H1 (cell line): ENCODE results near the gene TTI1. TPM values are rescaled to one million over a fixed set of nuclear protein-coding genes. Genes with fewer than 3 reads are reported as not detected.
A peak's percentile ranks its signal among the peaks of the same experiment; 100 is the strongest.

Experiments
- CTCF ChIA-PET: fragments of 300-600 bp; sonication (Branson Sonifier 250); formaldehyde crosslinking; loops from one replicate; lab custom pipeline; 2021; ENCODE audit not compliant: partially characterized antibody; lab: Charles Lee
- POLR2A ChIA-PET: fragments of 300-600 bp; sonication (Branson Sonifier 250); formaldehyde crosslinking; loops from one replicate; lab custom pipeline; 2021; ENCODE audit warnings: inconsistent platforms; ENCODE audit not compliant: partially characterized antibody; lab: Charles Lee
- DNase-seq, 2 experiments: peaks; one replicate each; pipeline versions ENCODE4 v3.0.0 to v3.0.0-alpha.2; 2010 to 2022; ENCODE audit warnings: low spot score in 2 of 2, low read depth in 1 of 2, mixed read lengths in 1 of 2
- FAIRE-seq: peaks from 2 replicates; lab custom pipeline; 2011; peaks lifted over from hg19 to GRCh38; lab: Jason Lieb, UNC
- H2AFZ ChIP-seq: 2 replicates; pipeline ENCODE4 v1.8.1; 2012; ENCODE audit warnings: low read length, inconsistent platforms
- H2AK5ac ChIP-seq: 2 replicates; pipeline ENCODE4 v1.6.1; 2013; ENCODE audit warnings: low read depth, low read length
- H2BK120ac ChIP-seq: replicated peaks from 2 replicates; pipeline ENCODE3; 2013; ENCODE audit warnings: low read depth, low read length, inconsistent platforms
- H2BK12ac ChIP-seq: 2 replicates; pipeline ENCODE4 v1.6.1; 2013; ENCODE audit warnings: low read depth, low read length
- H2BK15ac ChIP-seq: 2 replicates; pipeline ENCODE4 v1.6.1; 2013; ENCODE audit warnings: low read length
- H2BK20ac ChIP-seq: 2 replicates; pipeline ENCODE4 v1.6.1; 2013; ENCODE audit warnings: low read length
- H2BK5ac ChIP-seq: 2 replicates; pipeline ENCODE4 v1.6.1; 2013; ENCODE audit warnings: low read depth, low read length
- H3K14ac ChIP-seq: 2 replicates; pipeline ENCODE4 v1.6.1; 2013; ENCODE audit warnings: inconsistent platforms; ENCODE audit not compliant: insufficient read length
- H3K18ac ChIP-seq: 2 replicates; pipeline ENCODE4 v1.6.1; 2013; ENCODE audit warnings: low read length; ENCODE audit errors: extremely low read depth
- H3K23ac ChIP-seq: 2 replicates; pipeline ENCODE4 v1.6.1; 2013; ENCODE audit warnings: inconsistent platforms; ENCODE audit not compliant: insufficient read length
- H3K23me2 ChIP-seq: 2 replicates; pipeline ENCODE4 v1.6.1; 2013; ENCODE audit warnings: low read depth, low read length
- H3K27ac ChIP-seq: 2 replicates; pipeline ENCODE4 v1.6.1; 2011; ENCODE audit warnings: low read depth, low read length, inconsistent platforms
- H3K27me3 ChIP-seq, 4 experiments: replicated peaks in 1 of 4; 1 replicate in 1 of 4; 2 replicates in 3 of 4; pipeline versions ENCODE4 v1.6.1 to v1.8.1; 2011 to 2013; ENCODE audit warnings: low read length in 3 of 4, mild to moderate bottlenecking in 3 of 4, inconsistent platforms in 2 of 4, mixed read lengths in 2 of 4, moderate library complexity in 1 of 4; ENCODE audit not compliant: control insufficient read depth in 3 of 4, insufficient read depth in 3 of 4; ENCODE audit errors: extremely low read depth in 1 of 4
- H3K36me3 ChIP-seq, 4 experiments: 2 replicates each; pipeline versions ENCODE4 v1.6.1 to v1.8.1; 2011 to 2013; ENCODE audit warnings: mild to moderate bottlenecking in 4 of 4, low read length in 3 of 4, moderate library complexity in 2 of 4, control low read depth in 1 of 4, inconsistent platforms in 1 of 4; ENCODE audit not compliant: insufficient read depth in 4 of 4, control insufficient read depth in 2 of 4
- H3K4ac ChIP-seq: replicated peaks from 2 replicates; pipeline ENCODE3; 2013; ENCODE audit warnings: low read length, low read depth, mixed read lengths, inconsistent platforms; ENCODE audit not compliant: insufficient read length
- H3K4me1 ChIP-seq, 4 experiments: replicated peaks in 1 of 4; 1 replicate in 1 of 4; 2 replicates in 3 of 4; pipeline versions ENCODE4 v1.6.1 to v1.8.1; 2011 to 2013; ENCODE audit warnings: low read length in 3 of 4, inconsistent platforms in 2 of 4, mixed read lengths in 1 of 4; ENCODE audit not compliant: insufficient read depth in 4 of 4, control insufficient read depth in 3 of 4
- H3K4me2 ChIP-seq, 2 experiments: 2 replicates each; pipeline versions ENCODE4 v1.6.1 to v1.8.1; 2011 to 2013; ENCODE audit warnings: low read depth in 2 of 2, low read length in 2 of 2, control low read depth in 1 of 2, inconsistent platforms in 1 of 2, mild to moderate bottlenecking in 1 of 2; ENCODE audit not compliant: insufficient read depth in 1 of 2
- H3K4me3 ChIP-seq, 4 experiments: fragments of 200-600, 300-600 bp in 1 of 4; sonication (generic), shearing (Covaris generic), sonication (Bioruptor Twin) in 1 of 4; 2 replicates each; pipeline versions ENCODE4 v1.5.1 to v1.8.1; 2011 to 2016; ENCODE audit warnings: low read length in 4 of 4, low read depth in 3 of 4, control low read depth in 2 of 4, inconsistent platforms in 2 of 4, mild to moderate bottlenecking in 2 of 4, mixed read lengths in 1 of 4, moderate library complexity in 1 of 4; ENCODE audit not compliant: insufficient read depth in 2 of 4; ENCODE audit errors: extremely low read depth in 1 of 4
- H3K56ac ChIP-seq: replicated peaks from 2 replicates; pipeline ENCODE3; 2013; ENCODE audit warnings: low read depth, mild to moderate bottlenecking, mixed read lengths, low read length, inconsistent platforms; ENCODE audit not compliant: insufficient read length
- H3K79me1 ChIP-seq: 2 replicates; pipeline ENCODE4 v1.6.1; 2013; ENCODE audit warnings: low read depth, low read length, control low read depth
- H3K79me2 ChIP-seq, 2 experiments: 2 replicates each; pipeline versions ENCODE4 v1.6.1 to v1.8.1; 2012 to 2013; ENCODE audit warnings: low read length in 2 of 2, mild to moderate bottlenecking in 2 of 2, inconsistent platforms in 1 of 2; ENCODE audit not compliant: insufficient read depth in 2 of 2, control insufficient read depth in 1 of 2
- H3K9ac ChIP-seq, 4 experiments: replicated peaks in 1 of 4; 1 replicate in 1 of 4; 2 replicates in 3 of 4; pipeline versions ENCODE4 v1.6.1 to v1.8.1; 2011 to 2013; ENCODE audit warnings: low read depth in 3 of 4, low read length in 3 of 4, control low read depth in 2 of 4, mild to moderate bottlenecking in 2 of 4, moderate library complexity in 2 of 4, inconsistent platforms in 1 of 4; ENCODE audit errors: extremely low read depth in 1 of 4
- H3K9me3 ChIP-seq, 2 experiments: 2 replicates each; pipeline versions ENCODE4 v1.6.1 to v1.8.1; 2012 to 2013; ENCODE audit warnings: mild to moderate bottlenecking in 2 of 2, moderate library complexity in 2 of 2, control low read depth in 1 of 2, inconsistent platforms in 1 of 2, low read depth in 1 of 2, low read length in 1 of 2, mixed read lengths in 1 of 2; ENCODE audit not compliant: insufficient read depth in 2 of 2
- H4K20me1 ChIP-seq, 2 experiments: replicated peaks in 1 of 2; 2 replicates each; pipeline versions ENCODE3 to v1.8.1; 2011 to 2013; ENCODE audit warnings: inconsistent platforms in 2 of 2, low read length in 2 of 2, mild to moderate bottlenecking in 1 of 2; ENCODE audit not compliant: insufficient read depth in 2 of 2, control insufficient read depth in 1 of 2
- H4K5ac ChIP-seq: 2 replicates; pipeline ENCODE4 v1.6.1; 2013; ENCODE audit warnings: low read length, low read depth, mixed read lengths, inconsistent platforms; ENCODE audit not compliant: insufficient read length
- H4K8ac ChIP-seq: 2 replicates; pipeline ENCODE4 v1.8.0; 2013; ENCODE audit warnings: mild to moderate bottlenecking, moderate library complexity, low read length, inconsistent platforms; ENCODE audit not compliant: insufficient read depth; ENCODE audit errors: extremely low read depth
- H4K91ac ChIP-seq: replicated peaks from 2 replicates; pipeline ENCODE3; 2013; ENCODE audit warnings: low read length, mixed read lengths, inconsistent platforms; ENCODE audit not compliant: insufficient read length
- GTF2F1 ChIP-seq: IDR thresholded peaks from 2 replicates; pipeline ENCODE4 v1.6.1; 2012; ENCODE audit warnings: low read depth, low read length, improper control_type of control experiment, borderline replicate concordance
- MAX ChIP-seq: IDR thresholded peaks from 2 replicates; pipeline ENCODE4 v1.6.1; 2012; ENCODE audit warnings: inconsistent platforms
- POLR2A ChIP-seq, 2 experiments: IDR thresholded peaks; 1 replicate in 1 of 2; 2 replicates in 1 of 2; pipeline ENCODE4 v1.6.1; 2011; ENCODE audit warnings: low read depth in 2 of 2, low read length in 2 of 2, mild to moderate bottlenecking in 2 of 2; ENCODE audit errors: control extremely low read depth in 1 of 2
- SIN3A ChIP-seq, 2 experiments: IDR thresholded peaks in 1 of 2; conservative IDR thresholded peaks in 1 of 2; 2 replicates each; pipeline ENCODE4 v1.6.1; 2011 to 2012; ENCODE audit warnings: low read length in 2 of 2, improper control_type of control experiment in 1 of 2, low read depth in 1 of 2, mild to moderate bottlenecking in 1 of 2
- SP1 ChIP-seq: IDR thresholded peaks from 2 replicates; pipeline ENCODE4 v1.6.1; 2011; ENCODE audit warnings: low read depth, low read length
- USF2 ChIP-seq: IDR thresholded peaks from 2 replicates; pipeline ENCODE4 v1.6.1; 2011; ENCODE audit warnings: low read length, improper control_type of control experiment
- WGBS, 2 experiments: shearing (Covaris generic) in 1 of 2; methylation state at CpG; one replicate each; pipeline versions ENCODE4 v1.1.6 to v1.1.7; 2013 to 2015; ENCODE audit warnings: low lambda C conversion rate in 2 of 2, mixed read lengths in 2 of 2, inconsistent platforms in 1 of 2, low coverage in 1 of 2, missing lambda C conversion rate in 1 of 2; ENCODE audit not compliant: insufficient replicate concordance in 2 of 2, insufficient coverage in 1 of 2, insufficient read length in 1 of 2; ENCODE audit errors: extremely low coverage in 1 of 2, missing lambda C conversion rate in 1 of 2; 5-methylcytosine and 5-hydroxymethylcytosine counted together
- long read RNA-seq, 2 experiments: library from RNA in 1 of 2; library from capped mRNA in 1 of 2; stranded (forward); transcript quantifications; one replicate each; pipeline ENCODE4 v2.0.0, GENCODE V29; 2021; ENCODE audit warnings: inconsistent platforms in 1 of 2
- polyA minus RNA-seq, 3 experiments: library from RNA; depleted of rRNA, polyadenylated mRNA; stranded (reverse); fragments of >200 nt; gene quantifications; 1 replicate in 2 of 3; 2 replicates in 1 of 3; pipeline ENCODE4 v1.2.3, GENCODE V29; 2011
- polyA plus RNA-seq, 7 experiments: library from polyadenylated mRNA; depleted of rRNA in 3 of 7; stranded (reverse) in 5 of 7; unstranded in 2 of 7; fragments of >200 nt in 5 of 7; fragments of 200-250 nt in 2 of 7; gene quantifications; 1 replicate in 5 of 7; 2 replicates in 1 of 7; 4 replicates in 1 of 7; pipeline versions ENCODE4 v1.2.1 to v1.2.3, GENCODE V29; 2011 to 2013; ENCODE audit warnings: missing spikeins in 2 of 7, mixed read lengths in 2 of 7
- total RNA-seq: library from RNA; stranded (reverse); fragmentation: NEBNext Ultra II Directional; extraction: Animal tissue kit (Norgen Biotek cat#: 25700); gene quantifications from 2 replicates; pipeline ENCODE4 v1.2.1, GENCODE V29; 2021

The TTI1 gene
- total RNA-seq (47.0 TPM in 2 replicates), polyA plus RNA-seq (2011; rRNA removed) (34.1 and 38.7 TPM in 2 replicates), polyA minus RNA-seq (2011; rRNA and poly(A)+ RNA removed) (107 and 112 TPM in 2 replicates)
- 36.0 TPM for polyA plus RNA-seq (2011; cell fraction: cytosol; rRNA removed)
- 46.9 TPM for polyA plus RNA-seq (2011; cell fraction: nucleus; rRNA removed)
- 38.2 to 42.6 TPM (median 41.6 TPM) in 4 replicates for polyA plus RNA-seq (2012, experiment 1 of 2)
- 9.6 TPM for polyA plus RNA-seq (2012, experiment 2 of 2)
- polyA plus RNA-seq (2013, experiment 1 of 2), result 27.7 TPM
- polyA plus RNA-seq (2013, experiment 2 of 2), result 26.1 TPM
- 39.5 TPM for polyA minus RNA-seq (2011; cell fraction: cytosol; rRNA and poly(A)+ RNA removed)
- polyA minus RNA-seq (2011; cell fraction: nucleus; rRNA and poly(A)+ RNA removed), result 62.0 TPM
- long read RNA-seq, experiment 1, transcript TTI1-203 (7 exons, 3,791 nt), result major isoform, 8 of 37 reads
- long read RNA-seq, experiment 1, partial matches to known transcripts, result 18 of 37 reads
- long read RNA-seq, experiment 1, other reads (novel, unspliced or antisense), result 6 of 37 reads
- long read RNA-seq, experiment 2, partial matches to known transcripts, result 5 of 12 reads
- long read RNA-seq, experiment 2, other reads (novel, unspliced or antisense), result 4 of 12 reads

GRCh38 chr20:38033330-38034107 lies at the start of gene TTI1, which contains the start of gene RPRD1B:
TTI1 (minus strand) TSS chr20:38033456; CDS start chr20:38013816, 19,640 bp downstream.
RPRD1B (plus strand) TSS chr20:38033746; CDS start chr20:38033948, 202 bp downstream.
- Histone ChIP-seq H3K36me3 (peaks cover 2 to 10% (median 7%) of the 10 kb centered on the region in 4 experiments; a peak in 5 of 8 replicates), H3K4me2 (peak within 1 kb of the TSS; percentile 77 to 89), H3K23ac (no peak within 1 kb of the TSS), H2BK15ac (peak within 1 kb of the TSS; percentile 1; the same call in 1 of the 2 replicates), H3K9ac (peak within 1 kb of the TSS; percentile 92 to 99 (median 98)), H3K56ac (peak within 1 kb of the TSS; percentile 88), H3K79me2 (peaks cover 16 to 90% of the 10 kb centered on the region in 2 experiments), H2BK12ac (peak within 1 kb of the TSS; percentile 95; the same call in 1 of the 2 replicates), H4K91ac (peak within 1 kb of the TSS; percentile 88), H3K9me3 (no peaks in the 10 kb centered on the region), H3K14ac (no peak within 1 kb of the TSS), H2BK5ac (peak within 1 kb of the TSS; percentile 94), H4K5ac (peak within 1 kb of the TSS; percentile 99), H2BK120ac (no peak within 1 kb of the TSS), H3K18ac (peak within 1 kb of the TSS; percentile 95), H2AFZ (peak within 1 kb of the TSS; percentile 65; the same call in 1 of the 2 replicates), H4K8ac (peak within 1 kb of the TSS; percentile 100), H3K23me2 (peaks cover 13% of the 10 kb centered on the region), H2BK20ac (no peak within 1 kb of the TSS), H3K27ac (peak within 1 kb of the TSS; percentile 99), H4K20me1 (no peaks in the 10 kb centered on the region), H3K79me1 (peaks cover 13% of the 10 kb centered on the region), H3K27me3 (no peaks in the 10 kb centered on the region), H3K4me3 (peak within 1 kb of the TSS; percentile 93 to 99 (median 97)), H3K4me1 (peaks cover 0 to 10% (median 3%) of the 10 kb centered on the region in 4 experiments; a peak in 4 of 7 replicates), H2AK5ac (peak within 1 kb of the TSS; percentile 68), H3K4ac (no peak within 1 kb of the TSS)
- ChIA-PET POLR2A (interaction anchor here (0.9 to 2.6 kb wide), 17 partner anchors 8 to 461 kb away, joined by 3 to 20 read pairs (median 4); no protein-coding TSS in a partner anchor), CTCF (interaction anchor here (0.7 to 1.6 kb wide), 5 partner anchors 10 to 469 kb away, joined by 3 to 8 read pairs (median 3); no protein-coding TSS in a partner anchor)
- FAIRE-seq (peak; percentile 13), DNase-seq (peak; percentile 51 to 91)
- 2% methylated on average over 63 of the region's 69 CpGs; no CpG with 5 or more reads in 1 of the 2 experiments for WGBS, 2 experiments
- TF ChIP-seq SP1 (peak; percentile 56; the same call in 1 of the 2 replicates), MAX (peak; percentile 73), GTF2F1 (peak; percentile 10; the same call in 1 of the 2 replicates), POLR2A (IDR thresholded peaks at IDR 0.05; ENCODE audit: control extremely low read depth in 1 of 2, low read depth in 2 of 2, low read length in 2 of 2) (peak; percentile 91 to 97), SIN3A (conservative IDR thresholded peaks at IDR 0.05 in 1 of 2, IDR thresholded peaks at IDR 0.05 in 1 of 2; ENCODE audit: low read depth in 1 of 2, low read length in 2 of 2) (peak; percentile 74 to 81), USF2 (no peak)
